WTC11 (cell line): ENCODE data around the gene SMYD3. TPM values are rescaled to one million over a fixed set of nuclear protein-coding genes. Genes with fewer than 3 reads are reported as not detected.

ENCODE experiments used
- ATAC-seq: fragments of 200-7000 bp; cut with Tn5 transposase; 2 replicates; pipeline ENCODE4 v1.10.0; 2021; ENCODE audit warnings: mild to moderate bottlenecking, moderate library complexity
- CTCF ChIA-PET: fragments of 300-600 bp; sonication (Branson Sonifier 250); formaldehyde crosslinking; loops from one replicate; lab custom pipeline; 2021; ENCODE audit warnings: antibody characterized with exemption; lab: Charles Lee
- POLR2A ChIA-PET: fragments of 350-600 bp; sonication (Branson Sonifier 250); formaldehyde crosslinking; loops from one replicate; lab custom pipeline; 2021; ENCODE audit warnings: antibody characterized with exemption; lab: Charles Lee
- DNase-seq: peaks from one replicate; pipeline ENCODE4 v3.0.0; 2021; ENCODE audit warnings: low spot score
- H3K27ac Mint-ChIP-seq: 2 replicates; pipeline ENCODE4 v1.8.0; 2021; ENCODE audit warnings: mixed read lengths
- H3K27me3 Mint-ChIP-seq: 2 replicates; pipeline ENCODE4 v1.8.0; 2021; ENCODE audit warnings: low read depth, mild to moderate bottlenecking, moderate library complexity, mixed read lengths
- H3K36me3 Mint-ChIP-seq: 2 replicates; pipeline ENCODE4 v1.8.0; 2021; ENCODE audit warnings: mixed read lengths
- H3K4me1 Mint-ChIP-seq: 2 replicates; pipeline ENCODE4 v1.8.0; 2022; ENCODE audit warnings: mixed read lengths
- H3K4me3 Mint-ChIP-seq: 2 replicates; pipeline ENCODE4 v1.8.0; 2021; ENCODE audit warnings: mild to moderate bottlenecking, moderate library complexity, mixed read lengths
- H3K9me3 Mint-ChIP-seq: 2 replicates; pipeline ENCODE4 v1.8.0; 2021; ENCODE audit warnings: mixed read lengths
- AFF4 ChIP-seq: sonication (generic); formaldehyde crosslinking; IDR thresholded peaks from 2 replicates; pipeline ENCODE4 v1.8.1; 2023; ENCODE audit warnings: mild to moderate bottlenecking, missing genetic modification reagents, borderline replicate concordance
- AR ChIP-seq: fragments of 250-450 bp; sonication (Bioruptor Pico); IDR thresholded peaks from 2 replicates; pipeline ENCODE4 v1.9.0; 2021; ENCODE audit warnings: mild to moderate bottlenecking
- CREB1 ChIP-seq: sonication (generic); formaldehyde crosslinking; IDR thresholded peaks from 2 replicates; pipeline ENCODE4 v1.8.0; 2023; ENCODE audit warnings: mild to moderate bottlenecking, missing genetic modification reagents
- FOXJ3 ChIP-seq: sonication (generic); formaldehyde crosslinking; IDR thresholded peaks from 2 replicates; pipeline ENCODE4 v1.9.0; 2021; ENCODE audit warnings: missing genetic modification reagents, mild to moderate bottlenecking, borderline replicate concordance
- GABPB1 ChIP-seq: sonication (generic); formaldehyde crosslinking; IDR thresholded peaks from 2 replicates; pipeline ENCODE4 v1.8.1; 2023; ENCODE audit warnings: mild to moderate bottlenecking, missing genetic modification reagents
- HMGA2 ChIP-seq: fragments of 250-450 bp; sonication (Bioruptor Pico); IDR thresholded peaks from 2 replicates; pipeline ENCODE4 v1.4.0; 2021; ENCODE audit warnings: mild to moderate bottlenecking, moderate library complexity
- IRF2 ChIP-seq: sonication (generic); formaldehyde crosslinking; IDR thresholded peaks from 2 replicates; pipeline ENCODE4 v1.8.0; 2022; ENCODE audit warnings: low read depth, missing genetic modification reagents, borderline replicate concordance
- OVOL2 ChIP-seq: fragments of 250-450 bp; sonication (Bioruptor Pico); IDR thresholded peaks from 2 replicates; pipeline ENCODE4 v1.9.0; 2021; ENCODE audit warnings: mild to moderate bottlenecking, borderline replicate concordance
- SP1 ChIP-seq: sonication (generic); formaldehyde crosslinking; conservative IDR thresholded peaks from 2 replicates; pipeline ENCODE4 v1.8.1; 2022; ENCODE audit warnings: missing genetic modification reagents
- ZBTB21 ChIP-seq: sonication (generic); formaldehyde crosslinking; IDR thresholded peaks from 2 replicates; pipeline ENCODE4 v1.8.1; 2023; ENCODE audit warnings: mild to moderate bottlenecking, missing genetic modification reagents, borderline replicate concordance
- ZMAT4 ChIP-seq: fragments of 250-450 bp; sonication (Bioruptor Pico); IDR thresholded peaks from 2 replicates; pipeline ENCODE4 v1.9.0; 2021; ENCODE audit warnings: mild to moderate bottlenecking
- ZNF263 ChIP-seq: sonication (generic); formaldehyde crosslinking; IDR thresholded peaks from 2 replicates; pipeline ENCODE4 v1.8.1; 2022; ENCODE audit warnings: low read depth, mild to moderate bottlenecking, moderate library complexity, missing genetic modification reagents
- ZNF396 ChIP-seq: fragments of 250-450 bp; sonication (Bioruptor Pico); IDR thresholded peaks from 2 replicates; pipeline ENCODE4 v1.8.0; 2021; ENCODE audit warnings: mild to moderate bottlenecking, moderate library complexity, borderline replicate concordance
- ZNF532 ChIP-seq: fragments of 250-450 bp; sonication (Bioruptor Pico); IDR thresholded peaks from 2 replicates; pipeline ENCODE4 v1.9.0; 2021; ENCODE audit warnings: mild to moderate bottlenecking, borderline replicate concordance
- ZNF671 ChIP-seq: fragments of 250-450 bp; sonication (Bioruptor Pico); IDR thresholded peaks from 2 replicates; pipeline ENCODE4 v1.8.0; 2021; ENCODE audit warnings: mild to moderate bottlenecking
- total RNA-seq: library from RNA; stranded (reverse); gene quantifications from 3 replicates; pipeline ENCODE4 v1.2.3, GENCODE V29; 2021
- TF ChIP-seq, protein P1 (sequence below): fragments of 200-600 bp; IDR thresholded peaks from 2 replicates; pipeline ENCODE4 v1.8.0; 2022; ENCODE audit warnings: antibody characterized with exemption
- TF ChIP-seq, protein P2 (sequence below): sonication (generic); formaldehyde crosslinking; IDR thresholded peaks from 2 replicates; pipeline ENCODE4 v1.8.0; 2022; ENCODE audit warnings: mild to moderate bottlenecking, missing genetic modification reagents
- TF ChIP-seq, protein P3 (sequence below): sonication (generic); formaldehyde crosslinking; IDR thresholded peaks from 2 replicates; pipeline ENCODE4 v1.8.0; 2022; ENCODE audit warnings: mild to moderate bottlenecking, missing genetic modification reagents
- TF ChIP-seq, protein P4 (sequence below): sonication (generic); formaldehyde crosslinking; conservative IDR thresholded peaks from 2 replicates; pipeline ENCODE4 v1.8.1; 2022; ENCODE audit warnings: mild to moderate bottlenecking, missing genetic modification reagents

The SMYD3 gene
- total RNA-seq, 1 experiment from 2014 or later: 21.4 TPM

GRCh38 chr1:245772739-245773138 lies 734.3 kb downstream of the SMYD3 start:
- TF ChIP-seq ZNF671 (CRISPR knock-in tag) (no peak), OVOL2 (no peak), AFF4 (CRISPR knock-in tag) (no peak), IRF2 (no peak)
- H3K4me1 Mint-ChIP-seq: no peaks in the 10 kb centered on the region; the same call in 1 of the 2 replicates
- ATAC-seq (no peak), DNase-seq (no peak)
- no peaks in the 10 kb centered on the region for H3K36me3 Mint-ChIP-seq
- H3K4me3 Mint-ChIP-seq: no peak overlapping the region
- CTCF ChIA-PET: no interaction called here
- POLR2A ChIA-PET: no interaction called here
- no peaks in the 10 kb centered on the region for H3K9me3 Mint-ChIP-seq
- H3K27ac Mint-ChIP-seq: no peak overlapping the region
- no peaks in the 10 kb centered on the region for H3K27me3 Mint-ChIP-seq

GRCh38 chr1:245772325-245772724 lies 734.8 kb downstream of the SMYD3 start:
- ATAC-seq (no peak), DNase-seq (no peak)
- Mint-ChIP-seq H3K4me3 (no peak overlapping the region), H3K27ac (no peak overlapping the region), H3K4me1 (no peaks in the 10 kb centered on the region; the same call in 1 of the 2 replicates), H3K36me3 (no peaks in the 10 kb centered on the region), H3K9me3 (no peaks in the 10 kb centered on the region), H3K27me3 (no peaks in the 10 kb centered on the region)
- CTCF ChIA-PET: no interaction called here
- POLR2A ChIA-PET: no interaction called here
- TF ChIP-seq, protein P1, sequence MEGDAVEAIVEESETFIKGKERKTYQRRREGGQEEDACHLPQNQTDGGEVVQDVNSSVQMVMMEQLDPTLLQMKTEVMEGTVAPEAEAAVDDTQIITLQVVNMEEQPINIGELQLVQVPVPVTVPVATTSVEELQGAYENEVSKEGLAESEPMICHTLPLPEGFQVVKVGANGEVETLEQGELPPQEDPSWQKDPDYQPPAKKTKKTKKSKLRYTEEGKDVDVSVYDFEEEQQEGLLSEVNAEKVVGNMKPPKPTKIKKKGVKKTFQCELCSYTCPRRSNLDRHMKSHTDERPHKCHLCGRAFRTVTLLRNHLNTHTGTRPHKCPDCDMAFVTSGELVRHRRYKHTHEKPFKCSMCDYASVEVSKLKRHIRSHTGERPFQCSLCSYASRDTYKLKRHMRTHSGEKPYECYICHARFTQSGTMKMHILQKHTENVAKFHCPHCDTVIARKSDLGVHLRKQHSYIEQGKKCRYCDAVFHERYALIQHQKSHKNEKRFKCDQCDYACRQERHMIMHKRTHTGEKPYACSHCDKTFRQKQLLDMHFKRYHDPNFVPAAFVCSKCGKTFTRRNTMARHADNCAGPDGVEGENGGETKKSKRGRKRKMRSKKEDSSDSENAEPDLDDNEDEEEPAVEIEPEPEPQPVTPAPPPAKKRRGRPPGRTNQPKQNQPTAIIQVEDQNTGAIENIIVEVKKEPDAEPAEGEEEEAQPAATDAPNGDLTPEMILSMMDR: no peak
- TF ChIP-seq HMGA2 (CRISPR knock-in tag): no peak
- TF ChIP-seq, protein P2, sequence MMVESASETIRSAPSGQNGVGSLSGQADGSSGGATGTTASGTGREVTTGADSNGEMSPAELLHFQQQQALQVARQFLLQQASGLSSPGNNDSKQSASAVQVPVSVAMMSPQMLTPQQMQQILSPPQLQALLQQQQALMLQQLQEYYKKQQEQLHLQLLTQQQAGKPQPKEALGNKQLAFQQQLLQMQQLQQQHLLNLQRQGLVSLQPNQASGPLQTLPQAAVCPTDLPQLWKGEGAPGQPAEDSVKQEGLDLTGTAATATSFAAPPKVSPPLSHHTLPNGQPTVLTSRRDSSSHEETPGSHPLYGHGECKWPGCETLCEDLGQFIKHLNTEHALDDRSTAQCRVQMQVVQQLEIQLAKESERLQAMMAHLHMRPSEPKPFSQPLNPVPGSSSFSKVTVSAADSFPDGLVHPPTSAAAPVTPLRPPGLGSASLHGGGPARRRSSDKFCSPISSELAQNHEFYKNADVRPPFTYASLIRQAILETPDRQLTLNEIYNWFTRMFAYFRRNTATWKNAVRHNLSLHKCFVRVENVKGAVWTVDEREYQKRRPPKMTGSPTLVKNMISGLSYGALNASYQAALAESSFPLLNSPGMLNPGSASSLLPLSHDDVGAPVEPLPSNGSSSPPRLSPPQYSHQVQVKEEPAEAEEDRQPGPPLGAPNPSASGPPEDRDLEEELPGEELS: no peak
- TF ChIP-seq, protein P3, sequence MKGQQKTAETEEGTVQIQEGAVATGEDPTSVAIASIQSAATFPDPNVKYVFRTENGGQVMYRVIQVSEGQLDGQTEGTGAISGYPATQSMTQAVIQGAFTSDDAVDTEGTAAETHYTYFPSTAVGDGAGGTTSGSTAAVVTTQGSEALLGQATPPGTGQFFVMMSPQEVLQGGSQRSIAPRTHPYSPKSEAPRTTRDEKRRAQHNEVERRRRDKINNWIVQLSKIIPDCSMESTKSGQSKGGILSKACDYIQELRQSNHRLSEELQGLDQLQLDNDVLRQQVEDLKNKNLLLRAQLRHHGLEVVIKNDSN: no peak
- no peak for TF ChIP-seq GABPB1
- TF ChIP-seq SP1 (CRISPR knock-in tag): no peak
- no peak for TF ChIP-seq IRF2
- no peak for TF ChIP-seq CREB1
- TF ChIP-seq, protein P4, sequence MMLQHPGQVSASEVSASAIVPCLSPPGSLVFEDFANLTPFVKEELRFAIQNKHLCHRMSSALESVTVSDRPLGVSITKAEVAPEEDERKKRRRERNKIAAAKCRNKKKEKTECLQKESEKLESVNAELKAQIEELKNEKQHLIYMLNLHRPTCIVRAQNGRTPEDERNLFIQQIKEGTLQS: no peak
- no peak for TF ChIP-seq ZBTB21 (CRISPR knock-in tag)
- TF ChIP-seq ZNF532: no peak
- no peak for TF ChIP-seq AR (CRISPR knock-in tag)
- TF ChIP-seq FOXJ3 (CRISPR knock-in tag): no peak
- TF ChIP-seq ZNF263: no peak
- no peak for TF ChIP-seq ZMAT4 (CRISPR knock-in tag)
- no peak for TF ChIP-seq ZNF396
